Measurements from ENCODE around the gene ATXN7L1.
"Not testable (repeated sequence)": the region's sequence is repeated elsewhere in the genome, so short reads cannot be mapped to it uniquely, and the experiment has no call there.

The ATXN7L1 gene

DNA sequence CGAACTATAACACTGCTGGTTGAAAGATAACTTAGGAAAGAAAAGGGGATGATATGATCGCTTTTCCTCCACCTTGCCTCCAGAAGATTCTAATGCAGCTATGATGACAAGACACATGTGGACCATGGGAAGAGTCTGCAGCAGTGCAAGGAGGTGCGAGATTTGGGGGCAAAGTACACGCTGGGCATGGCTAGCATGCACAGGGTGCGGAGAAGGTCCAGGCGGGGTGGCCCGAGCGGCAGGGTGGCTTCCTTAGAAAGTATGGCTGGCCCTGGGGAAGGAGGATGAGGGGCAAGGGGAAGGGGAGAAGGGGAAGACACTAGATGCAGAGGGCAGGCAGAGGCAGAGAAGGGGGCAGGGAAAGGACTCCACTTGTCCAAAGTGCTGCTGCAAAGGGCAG, 15.6 kb downstream of the ATXN7L1 start:
- peaks cover 38% of the 10 kb centered on the region for H3K27me3 Mint-ChIP-seq (ENCODE audit: low read depth)
- no peak overlapping the region for H3K4me3 Mint-ChIP-seq
- H3K27ac Mint-ChIP-seq: no peak overlapping the region
- peaks cover 2% of the 10 kb centered on the region for H3K36me3 Mint-ChIP-seq (ENCODE audit: low read depth)
- H3K9me3 Mint-ChIP-seq: no peaks in the 10 kb centered on the region
- peaks cover 14% of the 10 kb centered on the region for H3K4me1 Mint-ChIP-seq (ENCODE audit: low read depth)

DNA sequence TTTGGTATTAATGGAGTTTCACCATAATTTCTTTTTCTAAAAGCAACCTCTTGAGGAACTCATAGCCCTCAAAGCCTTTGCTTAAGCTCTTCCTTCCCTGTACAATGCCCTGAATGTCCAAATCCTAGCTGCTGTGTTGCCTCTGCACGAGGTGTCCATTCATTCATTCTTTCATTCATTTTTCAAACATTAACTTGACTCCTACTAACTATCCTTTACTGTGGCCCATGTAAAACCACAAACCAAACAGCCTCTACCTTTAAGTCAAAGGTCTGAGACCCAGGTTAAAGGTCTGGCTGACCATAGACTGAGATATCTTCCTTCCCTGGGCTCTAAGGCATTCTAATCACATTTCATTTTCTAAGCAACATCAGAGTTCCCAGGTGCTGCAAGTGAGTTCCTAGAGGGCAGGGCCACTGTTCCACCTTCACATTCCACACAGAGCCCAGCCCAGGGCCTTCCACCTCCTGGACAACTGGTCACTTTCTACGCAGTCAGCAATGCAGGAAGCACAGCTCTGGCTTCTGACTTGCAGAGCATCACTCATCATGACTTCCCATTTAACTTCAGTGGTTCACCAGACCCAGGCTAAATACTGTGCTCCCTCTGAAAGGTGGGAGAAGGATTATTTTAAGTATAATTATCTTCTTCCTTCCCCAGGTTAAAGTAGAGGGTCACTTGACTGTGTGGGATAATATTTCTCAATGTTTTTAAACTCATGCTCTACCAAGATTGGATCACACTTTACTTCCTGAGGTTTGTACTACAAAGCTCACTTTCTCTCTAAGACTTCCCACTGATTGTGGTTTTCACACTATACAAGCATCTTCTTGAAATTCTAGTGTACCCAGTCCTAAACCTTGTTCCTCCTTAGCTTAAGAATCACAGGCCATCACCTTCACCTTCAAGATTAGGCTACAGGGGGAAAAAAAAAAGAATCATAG, 19.1 kb downstream of the ATXN7L1 start:
- Mint-ChIP-seq H3K36me3 (ENCODE audit: low read depth) (peaks cover 2% of the 10 kb centered on the region), H3K27me3 (ENCODE audit: low read depth) (peaks cover 31% of the 10 kb centered on the region), H3K4me1 (ENCODE audit: low read depth) (peaks cover 17% of the 10 kb centered on the region), H3K4me3 (no peak overlapping the region), H3K27ac (no peak overlapping the region), H3K9me3 (no peaks in the 10 kb centered on the region)

DNA sequence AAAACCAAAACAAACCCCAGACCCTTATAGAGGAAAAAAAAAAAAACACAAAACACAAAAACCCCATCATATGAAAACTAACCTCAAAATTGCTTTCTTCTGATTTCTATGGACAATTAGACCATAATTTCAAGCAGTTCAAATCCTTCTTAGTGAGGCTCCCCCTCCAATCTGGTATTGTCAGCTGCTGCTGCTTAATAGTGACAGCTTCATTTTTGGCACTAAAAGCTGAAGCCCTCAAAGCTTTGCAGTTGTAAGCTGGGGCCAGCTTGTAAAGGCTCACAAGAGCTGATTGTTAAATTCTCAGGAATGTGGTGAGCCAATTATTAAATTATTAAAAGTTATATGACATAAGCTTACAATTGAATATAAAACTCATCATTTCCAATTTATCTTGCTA, 21.9 kb downstream of the ATXN7L1 start:
- Mint-ChIP-seq H3K9me3 (no peaks in the 10 kb centered on the region), H3K36me3 (ENCODE audit: low read depth) (peaks cover 4% of the 10 kb centered on the region), H3K4me3 (no peak overlapping the region), H3K4me1 (ENCODE audit: low read depth) (peaks cover 44% of the 10 kb centered on the region), H3K27ac (no peak overlapping the region), H3K27me3 (ENCODE audit: low read depth) (peaks cover 23% of the 10 kb centered on the region)

DNA sequence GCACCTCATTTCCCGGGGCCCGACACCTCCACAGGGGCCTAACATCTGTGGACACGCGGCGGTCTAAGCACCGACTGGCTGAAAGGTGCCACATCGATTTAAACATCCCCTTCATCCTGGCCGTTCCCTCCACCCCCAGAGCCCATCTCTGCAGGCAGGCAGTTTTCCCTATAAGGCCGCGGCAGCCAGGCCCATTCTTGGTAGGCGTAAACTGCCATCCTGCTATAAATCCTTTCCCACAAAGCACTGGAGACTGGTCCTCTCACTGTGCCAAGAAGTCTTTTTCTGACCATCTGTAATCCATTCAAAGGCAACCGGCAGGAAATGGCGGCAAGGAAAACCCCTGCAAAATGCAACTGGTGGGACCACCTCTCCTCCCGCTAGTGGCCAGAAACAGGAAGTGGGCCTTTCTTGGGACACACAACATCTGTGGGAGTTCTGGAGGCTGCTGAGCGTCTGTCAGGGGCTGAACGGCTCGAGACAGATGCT, 22.4 kb downstream of the ATXN7L1 start:
- Mint-ChIP-seq H3K9me3 (no peaks in the 10 kb centered on the region), H3K36me3 (ENCODE audit: low read depth) (peaks cover 4% of the 10 kb centered on the region), H3K4me1 (ENCODE audit: low read depth) (peaks cover 48% of the 10 kb centered on the region), H3K27me3 (ENCODE audit: low read depth) (peaks cover 23% of the 10 kb centered on the region), H3K27ac (no peak overlapping the region), H3K4me3 (no peak overlapping the region)

DNA sequence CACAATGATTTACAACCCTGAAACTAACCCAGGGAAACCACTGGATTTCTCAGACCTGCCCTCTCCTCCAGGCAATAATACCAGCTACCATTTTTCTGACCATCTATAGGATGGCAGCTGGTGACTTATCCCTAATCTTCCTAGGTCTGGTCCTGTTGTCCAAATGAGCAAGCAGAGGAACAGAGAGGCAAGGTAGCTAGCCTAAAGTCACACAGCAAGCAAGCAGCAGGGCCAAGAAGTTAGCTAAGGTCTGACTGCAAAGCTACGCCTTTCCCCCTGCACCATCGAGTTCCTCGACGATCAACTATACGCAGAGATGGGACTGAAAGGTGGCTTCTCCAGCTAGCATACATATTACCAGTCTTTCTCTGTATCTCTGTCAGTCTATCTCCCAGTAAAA, 25.3 kb downstream of the ATXN7L1 start:
- Mint-ChIP-seq H3K27me3 (ENCODE audit: low read depth) (peaks cover 11% of the 10 kb centered on the region), H3K4me1 (ENCODE audit: low read depth) (peaks cover 53% of the 10 kb centered on the region), H3K4me3 (no peak overlapping the region), H3K36me3 (ENCODE audit: low read depth) (peaks cover 10% of the 10 kb centered on the region), H3K9me3 (peaks cover 8% of the 10 kb centered on the region), H3K27ac (peak overlapping the region; percentile 33)

DNA sequence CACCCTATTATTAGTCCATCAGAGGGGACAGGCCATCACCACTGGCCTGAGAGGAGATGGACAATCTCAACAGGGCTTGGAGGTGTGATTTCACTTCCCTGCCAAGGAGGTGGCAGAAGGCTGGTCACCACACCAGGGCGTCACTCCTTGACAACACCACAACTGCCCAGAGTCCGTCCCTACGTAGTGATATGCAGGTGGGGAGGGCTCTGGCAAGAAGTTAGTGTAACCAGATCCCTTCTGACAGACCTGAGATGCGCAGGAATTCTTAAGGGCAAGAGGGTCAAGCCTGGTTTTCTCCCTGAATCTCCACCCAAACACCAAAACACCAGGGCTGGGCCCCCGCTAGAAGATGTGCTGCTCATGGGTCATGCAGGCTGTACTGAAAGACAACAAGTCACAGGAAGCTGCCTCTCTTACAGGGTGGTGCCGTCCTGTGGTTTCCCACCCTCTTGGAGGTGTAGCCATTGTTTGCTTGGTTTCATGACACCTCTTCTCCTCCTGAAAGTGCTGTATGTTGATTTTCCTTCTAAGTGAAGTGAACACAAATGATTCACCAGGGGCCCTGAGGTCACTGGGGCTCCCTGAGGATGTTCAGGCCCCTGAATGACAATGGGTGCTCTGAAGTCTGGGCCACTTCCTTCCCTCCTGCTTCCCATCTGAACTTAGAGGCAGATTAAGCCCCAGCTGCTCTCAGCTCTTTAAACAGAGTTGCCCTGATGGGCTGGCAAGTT, 27.1 kb downstream of the ATXN7L1 start:
- peaks cover 51% of the 10 kb centered on the region for H3K4me1 Mint-ChIP-seq (ENCODE audit: low read depth)

DNA sequence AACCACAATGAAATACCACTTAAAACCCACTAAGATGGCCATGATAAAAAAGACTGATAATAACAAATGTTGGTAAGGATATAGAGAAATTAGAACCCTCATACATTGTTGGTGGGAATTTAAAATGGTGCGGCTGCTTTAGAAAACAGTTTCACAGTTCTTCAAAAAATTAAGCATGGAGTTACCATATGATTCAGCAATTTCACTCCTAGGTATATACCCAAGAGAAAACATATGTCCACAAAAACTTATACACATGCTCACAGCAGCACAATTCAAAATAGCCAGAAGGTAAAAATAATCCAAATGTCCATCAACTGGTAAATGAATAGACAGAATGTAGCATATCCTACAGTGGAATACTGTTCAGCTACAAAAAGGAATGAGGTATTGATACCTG, 30.0 kb downstream of the ATXN7L1 start:
- peaks cover 16% of the 10 kb centered on the region for H3K9me3 Mint-ChIP-seq
- H3K27me3 Mint-ChIP-seq (ENCODE audit: low read depth): no peaks in the 10 kb centered on the region
- H3K27ac Mint-ChIP-seq: no peak overlapping the region
- no peak overlapping the region for H3K4me3 Mint-ChIP-seq
- H3K4me1 Mint-ChIP-seq (ENCODE audit: low read depth): peaks cover 41% of the 10 kb centered on the region
- H3K36me3 Mint-ChIP-seq (ENCODE audit: low read depth): peaks cover 15% of the 10 kb centered on the region

More for the DNA sequence above, 27.1 kb downstream of the ATXN7L1 start:
- H3K27me3 Mint-ChIP-seq (ENCODE audit: low read depth): peaks cover 8% of the 10 kb centered on the region
- H3K4me3 Mint-ChIP-seq: peak overlapping the region; percentile 66
- peak overlapping the region; percentile 78 for H3K27ac Mint-ChIP-seq
- peaks cover 14% of the 10 kb centered on the region for H3K36me3 Mint-ChIP-seq (ENCODE audit: low read depth)
- H3K9me3 Mint-ChIP-seq: peaks cover 12% of the 10 kb centered on the region

DNA sequence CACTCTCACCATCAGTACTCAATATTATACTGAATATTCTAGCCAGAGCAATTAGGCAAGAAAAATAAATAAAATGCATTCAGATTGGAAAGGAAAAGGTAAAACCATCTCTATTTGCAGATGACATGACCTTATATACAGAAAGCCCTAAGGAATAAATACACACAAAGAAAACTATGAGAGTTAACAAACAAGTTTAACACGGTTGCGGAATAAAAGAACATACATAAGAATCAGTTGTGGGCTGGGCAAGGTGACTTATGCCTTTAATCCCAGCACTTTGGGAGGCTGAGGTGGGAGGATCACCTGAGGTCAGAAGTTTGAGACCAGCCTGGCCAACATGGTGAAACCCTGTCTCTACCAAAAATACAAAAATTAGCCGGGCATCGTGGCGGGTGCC, 31.7 kb downstream of the ATXN7L1 start:
- H3K9me3 Mint-ChIP-seq: peaks cover 16% of the 10 kb centered on the region
- peaks cover 29% of the 10 kb centered on the region for H3K4me1 Mint-ChIP-seq (ENCODE audit: low read depth)
- H3K4me3 Mint-ChIP-seq; H3K27ac Mint-ChIP-seq; H3K27me3 Mint-ChIP-seq (ENCODE audit: low read depth): not testable (repeated sequence)
- peaks cover 15% of the 10 kb centered on the region for H3K36me3 Mint-ChIP-seq (ENCODE audit: low read depth)

DNA sequence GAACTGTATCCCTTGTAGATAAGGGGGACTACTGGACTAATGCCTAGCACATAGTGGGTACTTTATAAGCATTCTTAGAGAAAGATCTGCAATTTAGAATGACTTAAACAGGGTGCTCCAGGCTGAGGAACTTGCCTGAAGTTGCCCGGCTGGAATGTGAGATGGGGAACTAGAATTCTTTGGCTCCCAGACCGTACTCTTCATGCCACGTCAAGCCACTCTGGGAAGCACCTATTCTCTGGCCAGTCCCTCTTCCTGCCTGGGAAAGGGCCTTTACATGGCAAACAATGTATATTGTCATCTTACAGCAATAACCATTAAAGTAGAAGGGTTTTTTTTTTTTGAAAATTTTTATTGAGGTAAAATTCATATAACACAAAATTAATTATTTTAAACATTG, 34.5 kb downstream of the ATXN7L1 start:
- H3K36me3 Mint-ChIP-seq (ENCODE audit: low read depth): peaks cover 10% of the 10 kb centered on the region
- H3K4me3 Mint-ChIP-seq: no peak overlapping the region
- no peak overlapping the region for H3K27ac Mint-ChIP-seq
- no peaks in the 10 kb centered on the region for H3K27me3 Mint-ChIP-seq (ENCODE audit: low read depth)
- peaks cover 8% of the 10 kb centered on the region for H3K4me1 Mint-ChIP-seq (ENCODE audit: low read depth)
- H3K9me3 Mint-ChIP-seq: peaks cover 11% of the 10 kb centered on the region

DNA sequence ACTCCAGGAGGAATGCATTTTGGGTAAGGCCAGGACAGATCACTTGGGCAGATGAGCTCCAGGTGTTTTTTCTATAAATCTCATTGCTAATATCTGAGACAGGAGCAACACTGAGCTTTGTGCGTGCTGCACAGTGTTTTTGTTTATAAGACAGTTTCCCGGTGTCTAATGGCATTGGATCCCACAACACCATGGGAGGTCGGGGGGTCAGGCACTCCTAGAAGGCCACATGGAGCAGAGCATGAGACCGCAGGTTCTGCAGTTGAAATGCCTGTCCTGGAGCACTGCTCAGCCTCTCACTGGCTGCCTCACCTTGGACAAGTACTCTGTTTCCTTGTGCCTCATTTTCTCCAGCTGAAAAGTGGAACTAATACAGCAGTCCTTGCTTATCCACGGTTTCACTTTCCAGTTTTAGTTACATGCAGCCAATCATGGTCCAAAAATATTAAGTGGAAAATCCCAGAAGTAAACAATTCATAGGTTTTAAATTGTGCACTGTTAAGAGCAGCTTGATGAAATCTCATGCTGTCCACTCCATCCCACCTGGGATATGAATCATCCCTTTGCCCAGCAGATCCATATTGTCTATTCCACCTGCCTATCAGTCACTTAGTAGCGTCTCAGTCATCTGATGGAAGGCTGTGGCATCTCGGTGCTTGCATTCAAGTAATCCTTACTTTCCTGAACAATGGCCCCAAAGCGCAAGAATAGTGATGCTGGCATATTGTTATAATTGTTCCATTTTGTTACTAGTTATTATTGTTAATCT, 35.2 kb downstream of the ATXN7L1 start:
- Mint-ChIP-seq H3K4me1 (ENCODE audit: low read depth) (peaks cover 3% of the 10 kb centered on the region), H3K4me3 (no peak overlapping the region), H3K27me3 (ENCODE audit: low read depth) (peaks cover 2% of the 10 kb centered on the region), H3K36me3 (ENCODE audit: low read depth) (peaks cover 8% of the 10 kb centered on the region), H3K9me3 (peaks cover 8% of the 10 kb centered on the region), H3K27ac (no peak overlapping the region)

DNA sequence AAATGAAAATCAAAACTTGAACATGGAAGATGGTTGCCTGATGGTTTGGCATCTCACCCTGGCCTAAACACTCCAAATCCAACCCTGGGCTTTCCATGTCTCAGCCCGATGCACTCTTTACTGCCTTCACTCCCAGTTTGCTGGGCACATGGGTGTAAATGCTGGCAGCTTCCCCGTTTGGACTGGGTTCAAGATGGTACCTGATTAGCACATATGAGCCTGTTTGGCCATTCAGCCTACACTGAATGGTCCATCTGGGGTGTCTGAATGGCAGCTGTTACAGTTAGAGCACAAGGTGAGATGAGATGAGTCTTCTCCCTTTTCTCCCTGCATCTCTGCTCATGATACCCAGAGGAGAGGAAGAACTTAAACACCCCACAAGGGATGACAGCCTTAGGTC, 37.1 kb downstream of the ATXN7L1 start:
- Mint-ChIP-seq H3K4me1 (ENCODE audit: low read depth) (peaks cover 3% of the 10 kb centered on the region), H3K27ac (no peak overlapping the region), H3K9me3 (peaks cover 4% of the 10 kb centered on the region), H3K36me3 (ENCODE audit: low read depth) (peaks cover 3% of the 10 kb centered on the region), H3K4me3 (no peak overlapping the region), H3K27me3 (ENCODE audit: low read depth) (peaks cover 16% of the 10 kb centered on the region)

DNA sequence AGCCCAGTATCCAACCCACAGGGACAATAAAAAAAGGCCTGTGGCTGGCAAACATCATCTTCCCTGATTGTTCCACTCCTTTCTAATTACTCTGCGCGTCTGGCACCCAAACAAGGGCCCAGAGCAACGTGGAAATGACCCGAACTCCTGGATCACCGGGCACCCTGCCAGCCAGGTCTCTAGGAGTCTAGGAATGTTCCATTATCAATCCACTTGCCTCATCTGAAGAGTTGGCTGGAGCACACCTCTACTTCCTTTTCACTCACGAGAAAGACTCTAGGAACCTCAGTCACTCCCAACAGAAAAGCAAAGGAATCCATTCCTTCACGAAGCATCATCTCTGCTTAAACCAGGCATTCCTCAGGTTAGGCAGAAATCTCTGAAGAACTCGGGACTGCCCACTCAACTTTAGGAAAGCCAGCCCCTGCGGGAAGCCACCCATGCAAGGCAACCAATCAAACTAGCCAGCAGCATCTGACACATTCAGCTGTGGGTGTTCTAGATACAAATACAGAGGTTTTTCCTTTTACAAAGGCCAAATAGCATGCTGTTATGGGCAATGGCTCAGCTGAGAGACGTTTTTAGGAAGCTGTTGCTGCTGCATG, 37.7 kb downstream of the ATXN7L1 start:
- H3K36me3 Mint-ChIP-seq (ENCODE audit: low read depth): no peaks in the 10 kb centered on the region
- H3K9me3 Mint-ChIP-seq: no peaks in the 10 kb centered on the region
- no peak overlapping the region for H3K27ac Mint-ChIP-seq
- peaks cover 19% of the 10 kb centered on the region for H3K27me3 Mint-ChIP-seq (ENCODE audit: low read depth)
- peaks cover 3% of the 10 kb centered on the region for H3K4me1 Mint-ChIP-seq (ENCODE audit: low read depth)
- H3K4me3 Mint-ChIP-seq: no peak overlapping the region

DNA sequence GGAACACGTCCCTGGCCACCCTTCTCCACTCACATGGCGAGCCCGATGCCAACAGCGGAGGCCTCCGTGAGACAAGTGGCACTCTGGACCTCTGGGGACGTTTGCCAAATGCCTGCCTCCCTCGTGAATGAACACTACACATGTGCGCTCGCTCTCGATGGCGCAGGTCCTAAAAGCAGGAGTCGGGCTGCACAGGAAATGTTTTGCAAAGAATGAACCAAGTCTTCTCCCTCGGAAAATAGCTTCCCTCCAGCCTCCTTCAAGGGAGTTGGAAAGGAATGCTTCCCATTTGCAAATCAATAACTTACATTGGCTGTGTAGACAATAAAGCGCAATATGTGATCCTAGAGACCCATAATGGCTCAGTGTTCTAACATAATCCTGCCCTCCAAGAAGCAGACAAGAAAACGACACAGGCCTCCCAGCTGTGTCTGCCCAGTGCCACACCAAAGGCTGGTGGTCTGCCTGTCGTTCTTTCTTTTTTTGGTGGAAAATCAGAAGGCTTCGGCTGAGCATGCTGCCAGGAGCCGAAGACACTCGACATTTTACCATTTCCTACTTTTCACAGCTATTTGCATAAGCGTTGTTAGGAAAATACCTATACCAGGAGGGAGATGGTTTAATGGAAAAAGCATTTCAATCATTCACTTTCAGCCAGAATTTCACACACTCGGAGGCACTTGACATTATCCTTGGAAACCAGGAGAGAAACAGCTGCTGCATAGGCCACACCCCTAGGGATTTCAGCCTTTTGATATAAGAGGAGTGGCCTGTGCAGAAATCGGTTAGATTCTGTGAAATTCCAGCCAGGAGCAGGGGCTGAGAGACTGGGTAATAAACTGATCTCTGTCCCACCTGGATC, 38.4 kb downstream of the ATXN7L1 start:
- H3K4me3 Mint-ChIP-seq: no peak overlapping the region
- H3K27ac Mint-ChIP-seq: no peak overlapping the region
- H3K9me3 Mint-ChIP-seq: no peaks in the 10 kb centered on the region
- H3K4me1 Mint-ChIP-seq (ENCODE audit: low read depth): peaks cover 3% of the 10 kb centered on the region
- no peaks in the 10 kb centered on the region for H3K36me3 Mint-ChIP-seq (ENCODE audit: low read depth)
- peaks cover 25% of the 10 kb centered on the region for H3K27me3 Mint-ChIP-seq (ENCODE audit: low read depth)
